Measurements from ENCODE around the gene SH3GL3.

SH3GL3 gene

GRCh38 chr15:83446904-83447709 lies at the start of gene SH3GL3:
Gene SH3GL3, plus strand, starts transcription at chr15:83447341. Its CDS starts 193 bp downstream, at chr15:83447534.
- peak; percentile 30 for DNase-seq (ENCODE audit: low spot score)

DNA sequence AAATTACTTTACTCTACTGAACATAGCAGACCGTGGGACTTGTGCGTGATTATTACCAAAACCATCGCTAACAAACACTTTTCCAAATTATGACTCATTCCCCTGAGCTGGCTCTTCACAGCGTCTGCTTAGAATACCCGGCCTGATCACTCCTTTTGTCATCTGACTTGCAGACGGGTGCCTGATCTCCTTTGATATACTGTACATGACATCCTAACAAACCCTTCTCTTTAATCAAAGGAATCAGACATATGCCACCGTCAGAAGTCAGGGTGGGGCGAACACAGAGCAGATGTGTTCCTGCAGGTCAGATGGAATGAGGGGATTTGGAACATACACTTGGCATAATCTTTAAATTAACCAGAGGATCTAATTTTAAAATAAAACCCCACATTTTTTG lies 48.5 kb upstream of the SH3GL3 start:
- DNase-seq (ENCODE audit: low spot score): no peak

GRCh38 chr15:83404121-83404520 lies 43.0 kb upstream of the SH3GL3 start:
- no peak for DNase-seq (ENCODE audit: low spot score)

- DNase-seq (ENCODE audit: low spot score): no peak
Observed at GRCh38 chr15:83410532-83410931, 36.6 kb upstream of the SH3GL3 start.

- DNase-seq (ENCODE audit: low spot score): no peak
Observed at GRCh38 chr15:83413054-83413719, 34.0 kb upstream of the SH3GL3 start.

GRCh38 chr15:83422081-83422480 lies 25.1 kb upstream of the SH3GL3 start:
- DNase-seq (ENCODE audit: low spot score): no peak

DNA sequence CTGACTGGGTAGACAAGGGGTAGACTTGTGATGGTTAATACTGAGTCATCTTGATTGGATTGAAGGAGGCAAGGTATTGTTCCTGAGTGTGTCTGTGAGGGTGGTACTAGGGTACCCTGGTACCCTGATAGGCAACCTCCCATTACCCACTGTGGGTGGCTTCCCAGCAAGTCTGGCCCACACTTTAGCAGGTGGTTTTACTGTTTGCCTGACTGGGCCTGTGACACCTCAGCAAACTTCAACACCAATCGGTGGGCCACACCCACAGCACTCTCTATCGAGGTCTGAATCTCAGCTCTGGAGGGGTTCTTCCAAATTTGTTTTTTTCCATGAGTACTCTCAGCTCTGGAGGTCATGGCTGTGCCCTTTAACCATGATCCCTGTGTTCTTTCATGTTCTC lies 24.6 kb upstream of the SH3GL3 start:
- DNase-seq (ENCODE audit: low spot score): no peak

DNA sequence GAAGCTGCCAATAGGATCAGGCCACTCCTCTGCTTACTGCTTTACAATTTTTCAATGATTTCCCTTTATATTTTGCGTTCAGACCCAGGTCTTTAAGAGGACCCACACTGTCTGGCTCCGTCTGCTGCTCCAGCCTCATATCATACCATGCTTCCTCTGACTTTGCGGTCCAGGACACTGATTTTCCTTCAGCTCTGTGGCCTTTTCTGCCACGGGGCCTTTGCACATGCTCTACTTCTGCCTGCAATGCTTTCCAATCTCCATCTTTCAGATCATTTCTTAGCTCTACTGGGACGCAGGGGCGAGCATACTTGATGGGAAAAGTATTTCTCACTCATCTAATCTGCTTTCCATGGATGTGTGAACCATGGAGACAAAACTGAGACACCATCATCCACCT lies 23.0 kb upstream of the SH3GL3 start:
- no peak for DNase-seq (ENCODE audit: low spot score)

GRCh38 chr15:83430441-83430840 lies 16.7 kb upstream of the SH3GL3 start:
- DNase-seq (ENCODE audit: low spot score): no peak

GRCh38 chr15:83431521-83431920 lies 15.6 kb upstream of the SH3GL3 start:
- no peak for DNase-seq (ENCODE audit: low spot score)

GRCh38 chr15:83435202-83435601 lies 11.9 kb upstream of the SH3GL3 start:
- DNase-seq (ENCODE audit: low spot score): no peak

- no peak for DNase-seq (ENCODE audit: low spot score)
Observed at GRCh38 chr15:83435782-83436181, 11.4 kb upstream of the SH3GL3 start.

DNA sequence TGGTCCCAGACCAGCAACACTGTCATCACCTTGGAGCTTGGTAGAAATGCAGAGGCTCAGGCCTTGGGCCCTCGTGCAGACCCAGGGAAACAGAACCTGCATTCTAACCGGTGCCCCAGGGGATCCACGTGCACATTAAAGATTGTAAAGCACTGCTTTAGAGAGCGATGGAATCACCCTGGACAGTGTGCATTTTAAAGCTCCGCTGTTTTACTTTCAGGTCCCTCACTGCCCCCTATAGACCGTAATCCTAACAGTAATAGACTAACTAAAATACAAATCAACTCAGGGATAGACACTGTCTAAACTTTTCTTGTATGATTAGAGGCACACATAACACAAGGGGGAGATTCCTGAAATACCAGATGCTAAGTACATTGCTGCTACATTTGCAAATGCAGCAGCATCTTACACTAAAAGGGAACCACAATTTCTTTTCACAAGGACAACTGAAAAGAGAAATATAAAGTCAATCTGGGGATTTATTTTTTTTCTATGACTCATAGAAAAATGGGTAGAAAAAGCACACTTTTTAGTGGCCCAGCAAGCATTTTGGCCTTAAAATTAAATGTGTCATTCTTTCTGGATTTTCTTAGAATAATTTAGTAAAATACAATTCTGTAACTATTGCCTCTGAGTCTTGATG lies 10.5 kb upstream of the SH3GL3 start:
- DNase-seq (ENCODE audit: low spot score): peak; percentile 26

GRCh38 chr15:83443076-83443847 lies 3.9 kb upstream of the SH3GL3 start:
- DNase-seq (ENCODE audit: low spot score): no peak

GRCh38 chr15:83444936-83445335 lies 2.2 kb upstream of the SH3GL3 start:
- no peak for DNase-seq (ENCODE audit: low spot score)

- no peak for DNase-seq (ENCODE audit: low spot score)
Observed at GRCh38 chr15:83445643-83446042, 1.5 kb upstream of the SH3GL3 start.

GRCh38 chr15:83446417-83446816 lies 724 bp upstream of the SH3GL3 start:
- DNase-seq (ENCODE audit: low spot score): no peak

DNA sequence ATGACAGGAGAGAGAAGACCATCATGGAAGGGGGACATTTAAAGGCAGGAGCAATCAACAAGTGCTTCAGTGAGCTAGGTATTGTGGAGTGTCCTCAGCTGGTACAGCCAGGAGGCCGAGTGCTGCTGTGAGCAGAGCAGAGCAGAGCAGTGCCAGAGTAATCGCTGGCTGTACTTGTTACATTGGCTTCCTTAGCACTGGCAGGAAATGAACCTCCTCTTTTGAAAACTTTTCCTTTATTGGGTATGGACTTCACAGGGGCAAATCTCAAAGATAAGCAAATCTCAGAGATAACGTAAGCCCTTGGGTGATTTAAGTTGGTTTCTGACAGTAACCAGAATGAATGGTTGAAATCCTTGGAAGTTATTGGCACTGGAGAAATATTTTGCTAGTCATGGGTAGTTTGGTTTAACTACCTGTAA lies 2.1 kb downstream of the SH3GL3 start:
- DNase-seq (ENCODE audit: low spot score): no peak

DNA sequence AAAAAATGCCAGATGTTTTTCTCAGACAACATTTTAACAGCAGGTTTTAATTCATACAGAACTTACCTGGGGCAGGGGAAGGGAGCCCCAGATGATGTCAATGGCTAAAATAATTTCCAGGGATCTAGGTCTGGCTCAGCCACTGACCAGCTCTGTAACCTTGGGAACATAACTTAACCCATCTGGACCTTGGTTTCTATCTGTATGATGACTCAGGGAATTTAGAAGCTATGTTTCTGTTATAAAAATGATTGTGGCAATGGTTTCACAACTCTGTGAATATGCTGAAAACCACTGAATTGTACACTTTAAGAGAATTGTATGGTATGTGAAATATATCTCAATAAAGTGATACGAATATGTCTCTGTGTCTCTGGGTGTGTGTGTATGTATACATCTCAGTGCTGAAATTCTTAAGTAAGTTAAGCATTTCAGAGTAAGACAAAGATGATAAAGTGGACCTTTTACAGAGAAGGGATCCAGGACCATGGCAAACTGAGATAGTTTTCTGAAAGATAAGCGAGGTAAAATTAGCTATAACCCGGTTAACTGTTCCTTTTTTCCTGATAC lies 2.9 kb downstream of the SH3GL3 start:
- DNase-seq (ENCODE audit: low spot score): no peak

DNA sequence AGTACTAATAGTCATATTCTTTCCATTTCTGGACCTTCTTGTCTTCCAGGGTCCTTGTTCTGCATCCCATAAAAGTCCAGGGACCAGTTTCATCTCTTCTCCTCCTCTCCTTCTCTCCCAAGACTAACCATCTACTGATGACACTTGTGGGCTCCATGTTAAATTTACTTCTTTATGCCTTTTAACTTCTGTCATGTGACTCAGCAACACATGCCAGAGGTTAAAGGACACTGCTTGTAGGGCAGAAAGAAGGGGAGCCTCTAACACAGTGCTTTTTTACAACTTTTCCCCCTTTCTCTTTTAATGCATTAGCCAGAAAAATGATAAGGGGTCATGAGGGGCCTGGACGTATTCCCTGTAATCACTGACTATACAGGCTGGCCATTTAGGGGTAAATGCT lies 10.0 kb downstream of the SH3GL3 start:
- no peak for DNase-seq (ENCODE audit: low spot score)

- no peak for DNase-seq (ENCODE audit: low spot score)
Observed at GRCh38 chr15:83458381-83458780, 11.2 kb downstream of the SH3GL3 start.

- DNase-seq (ENCODE audit: low spot score): no peak
Observed at GRCh38 chr15:83462026-83462425, 14.9 kb downstream of the SH3GL3 start.
